Endothelial cell of umbilical vein (primary cell): ENCODE results near the gene BMPR2.
"Not testable (repeated sequence)": the region's sequence is repeated elsewhere in the genome, so short reads cannot be mapped to it uniquely, and the experiment has no call there.

ENCODE experiments used
- CTCF ChIP-seq, 2 donors: IDR thresholded peaks; 1 replicate in 1 of 2; 2 replicates in 1 of 2; pipeline ENCODE4 v1.5.1; 2011; ENCODE audit warnings: low read length in 2 of 2, mild to moderate bottlenecking in 2 of 2, moderate library complexity in 2 of 2, control low read depth in 1 of 2, inconsistent platforms in 1 of 2, low read depth in 1 of 2; ENCODE audit not compliant: insufficient read depth in 1 of 2; ENCODE audit errors: extremely low read depth in 1 of 2
- EZH2 ChIP-seq: IDR thresholded peaks from 2 replicates; pipeline ENCODE4 v1.6.1; 2012; ENCODE audit warnings: borderline replicate concordance, low read depth, mild to moderate bottlenecking, moderate library complexity, low read length, inconsistent platforms; ENCODE audit not compliant: severe bottlenecking
- FOS ChIP-seq: IDR thresholded peaks from 2 replicates; pipeline ENCODE4 v1.6.1; 2011; ENCODE audit warnings: mild to moderate bottlenecking, low read length, moderate library complexity, borderline replicate concordance; ENCODE audit not compliant: insufficient read depth
- GATA2 ChIP-seq: IDR thresholded peaks from 2 replicates; pipeline ENCODE4 v1.7.0; 2011; ENCODE audit warnings: low read depth, mild to moderate bottlenecking, moderate library complexity, mixed read lengths, low read length; ENCODE audit not compliant: insufficient read length, insufficient read depth
- JUN ChIP-seq: IDR thresholded peaks from 2 replicates; pipeline ENCODE4 v1.6.1; 2011; ENCODE audit warnings: borderline replicate concordance, low read depth; ENCODE audit not compliant: insufficient read length, insufficient read depth
- MAX ChIP-seq: IDR thresholded peaks from 2 replicates; pipeline ENCODE4 v1.6.1; 2011; ENCODE audit not compliant: insufficient read depth, insufficient read length
- MYC ChIP-seq: IDR thresholded peaks from one replicate; pipeline ENCODE4 v1.6.1; 2011; ENCODE audit warnings: mild to moderate bottlenecking, low read depth, low read length
- POLR2A ChIP-seq: IDR thresholded peaks from 2 replicates; pipeline ENCODE4 v1.6.1; 2012; ENCODE audit warnings: low read depth, mild to moderate bottlenecking, control low read depth, low read length
- POLR2AphosphoS5 ChIP-seq: IDR thresholded peaks from 2 replicates; pipeline ENCODE4 v1.6.1; 2012; ENCODE audit warnings: low read depth, mild to moderate bottlenecking, control low read depth, low read length, moderate library complexity; ENCODE audit not compliant: insufficient read depth

- TF ChIP-seq EZH2; CTCF (IDR thresholded peaks at IDR 0.05; ENCODE audit: extremely low read depth in 1 of 2, insufficient read depth in 1 of 2, low read depth in 1 of 2, low read length in 2 of 2); POLR2A; POLR2AphosphoS5; MAX; JUN; MYC; GATA2; FOS: not testable (repeated sequence)
Measured at GRCh38 chr2:202374383-202374782, 1.7 kb upstream of the BMPR2 start.
